Measurements from ENCODE around the gene SULT6B1. TPM values are rescaled to one million over a fixed set of nuclear protein-coding genes. Genes with fewer than 3 reads are reported as not detected.
A peak's percentile ranks its signal among the peaks of the same experiment; 100 is the strongest.

SULT6B1 gene
- total and polyA plus RNA-seq, 2 donors (not counting 3 experiments of a cell fraction or from before 2014, with no cell fraction given), result not detected

DNA sequence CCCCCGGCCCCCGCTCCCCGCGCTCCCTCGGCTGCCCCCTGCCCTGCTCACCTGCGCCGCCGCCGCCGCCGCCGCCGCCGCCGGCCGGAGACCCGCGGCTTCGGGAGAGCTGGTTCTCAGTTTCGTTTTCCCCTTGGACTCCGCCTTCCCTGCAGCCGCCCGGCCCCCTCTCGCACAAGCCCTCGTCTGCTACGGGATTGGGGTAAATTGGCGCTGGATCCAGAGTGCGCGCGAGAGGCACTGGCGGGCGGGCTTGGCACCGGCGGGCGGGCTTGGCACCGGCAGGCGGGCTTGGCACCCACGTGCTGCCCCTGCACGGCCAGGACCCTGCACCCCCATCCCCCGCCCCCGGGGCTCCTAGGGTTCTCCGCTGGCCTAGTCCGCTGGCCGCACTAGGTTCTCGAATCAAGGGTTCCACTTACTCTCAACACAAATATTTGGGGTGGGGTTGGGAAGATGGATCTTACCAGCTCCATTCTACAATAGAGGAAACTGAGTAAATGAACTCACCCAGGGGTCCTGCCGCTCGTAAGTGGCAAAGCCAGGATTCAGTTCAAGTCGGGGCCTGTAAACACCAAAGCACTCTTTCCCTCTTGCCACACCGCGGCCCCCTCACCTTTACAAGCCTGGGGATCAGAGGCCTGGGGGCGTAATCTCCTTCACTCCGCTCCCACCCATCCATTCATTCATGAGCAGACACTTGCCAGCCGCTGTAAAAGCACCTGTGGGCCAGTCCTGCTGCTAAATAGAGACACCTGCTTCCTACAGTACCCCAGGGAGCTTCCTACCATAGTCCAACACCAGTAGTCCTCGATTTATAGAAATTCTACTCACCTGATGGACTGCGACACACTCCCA lies 31.4 kb downstream of the SULT6B1 start, which contains the start of gene EIF2AK2:
Gene EIF2AK2, minus strand, starts transcription at position 124 of the 858 bp plus-strand sequence. CDS start 9,174 bp downstream, outside the sequence.
- FAIRE-seq, result peak; percentile 93
- peak; percentile 87 for DNase-seq (ENCODE audit: low read depth, low spot score)
- peak within 1 kb of the TSS; percentile 56 to 87 (median 84) for H3K4me3 ChIP-seq (replicated peaks in 1 of 3; ENCODE audit: insufficient read depth in 1 of 3, low read depth in 1 of 3, low read length in 3 of 3)
- TF ChIP-seq POLR2AphosphoS5 (IDR thresholded peaks at IDR 0.05; ENCODE audit: insufficient read depth, low read depth, low read length) (peak; percentile 51), EZH2 (IDR thresholded peaks at IDR 0.05; ENCODE audit: borderline replicate concordance, low read depth, low read length, severe bottlenecking) (no peak)
- H3K9me1 ChIP-seq (replicated peaks; ENCODE audit: control insufficient read depth, extremely low read depth, insufficient read depth, low read length), result no peaks in the 10 kb centered on the region
- H3K79me2 ChIP-seq (ENCODE audit: control insufficient read depth, insufficient read depth, low read length), result peaks cover 36% of the 10 kb centered on the region
- H3K9ac ChIP-seq (replicated peaks; ENCODE audit: extremely low read depth, insufficient read depth, low read length), result peak within 1 kb of the TSS; percentile 90
- H2AFZ ChIP-seq (ENCODE audit: low read depth, low read length), result peak within 1 kb of the TSS; percentile 83
- intact Hi-C loops (cut with micrococcal nuclease), result loop anchor here (2.0 kb wide), 1 partner anchor 40 kb away; the partner anchor contains the start of gene CEBPZOS
- CTCF ChIA-PET, result interaction anchor here (0.9 to 1.8 kb wide), 6 partner anchors 11 to 720 kb away, joined by 3 to 8 read pairs (median 3); no protein-coding TSS in a partner anchor
- peak within 1 kb of the TSS; percentile 95 for H3K4me2 ChIP-seq (ENCODE audit: insufficient read depth, low read length)
- dilution Hi-C loops (cut with MboI; ENCODE audit: extremely low pct_ligation_motif_present, low sequenced_read_pairs), result no loop called here
- no peaks in the 10 kb centered on the region for H4K20me1 ChIP-seq (replicated peaks; ENCODE audit: control insufficient read depth, extremely low read depth, insufficient read depth, low read length)
- H3K9me3 ChIP-seq (replicated peaks; ENCODE audit: control insufficient read depth, insufficient read depth, low read length), result no peaks in the 10 kb centered on the region
- no peaks in the 10 kb centered on the region for H3K27me3 ChIP-seq (ENCODE audit: control insufficient read depth in 2 of 2, insufficient read depth in 2 of 2, low read length in 2 of 2)
- BruUV-seq (replicated peaks), result TSS peak; percentile 80
- POLR2A ChIA-PET, result no interaction called here
- peak within 1 kb of the TSS; percentile 59 for H3K27ac ChIP-seq (ENCODE audit: insufficient read depth, low read depth, low read length)
- peaks cover 23% of the 10 kb centered on the region for H3K4me1 ChIP-seq (ENCODE audit: control insufficient read depth, extremely low read depth, insufficient read depth, low read length)
- H3K36me3 ChIP-seq (ENCODE audit: control insufficient read depth in 2 of 2, extremely low read depth in 1 of 2, insufficient read depth in 2 of 2, low read length in 2 of 2), result no peaks in the 10 kb centered on the region

DNA sequence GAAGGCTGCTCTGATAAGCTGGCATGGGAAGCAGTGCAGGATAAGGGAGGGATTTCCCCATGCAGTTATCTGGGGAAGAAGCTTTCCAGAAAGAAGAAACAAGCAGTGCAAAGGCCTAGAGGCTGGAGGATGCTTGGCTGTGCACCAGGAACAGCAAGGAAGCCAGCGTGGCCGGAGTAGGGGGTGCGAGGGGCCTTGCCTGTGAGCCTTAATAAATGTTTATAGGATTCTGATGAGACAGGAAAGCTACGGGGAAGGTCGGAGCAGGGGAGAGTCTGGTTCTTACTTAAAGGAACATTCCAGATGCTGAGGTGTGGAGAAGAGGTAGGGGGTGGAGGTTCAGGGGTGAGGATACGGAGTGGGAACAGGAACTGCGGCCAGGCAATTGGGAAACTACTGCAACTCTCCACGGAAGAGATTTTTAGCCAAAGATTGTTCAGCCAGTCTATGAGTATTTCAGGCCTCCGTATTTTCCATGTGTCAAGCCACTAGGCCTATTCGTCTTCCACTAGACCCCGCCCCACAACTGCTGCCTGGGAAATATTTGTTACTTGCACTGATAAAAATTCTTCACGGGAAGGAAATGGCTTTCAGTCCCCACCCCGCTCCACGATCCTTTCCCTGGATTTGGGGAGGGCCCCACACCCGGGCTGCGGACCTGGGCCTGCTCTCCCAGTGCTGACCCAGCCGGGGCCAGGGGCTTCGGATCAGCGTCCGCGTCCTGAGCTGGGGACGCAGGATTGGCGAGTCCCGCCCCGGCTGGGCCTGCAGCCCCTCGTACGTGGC lies 32.2 kb downstream of the SULT6B1 start:
- Histone ChIP-seq H3K27ac (ENCODE audit: insufficient read depth, low read depth, low read length) (peak overlapping the region; percentile 42), H4K20me1 (replicated peaks; ENCODE audit: control insufficient read depth, extremely low read depth, insufficient read depth, low read length) (no peaks in the 10 kb centered on the region), H3K4me2 (ENCODE audit: insufficient read depth, low read length) (peak overlapping the region; percentile 95), H2AFZ (ENCODE audit: low read depth, low read length) (peak overlapping the region; percentile 80), H3K9me3 (replicated peaks; ENCODE audit: control insufficient read depth, insufficient read depth, low read length) (no peaks in the 10 kb centered on the region), H3K4me3 (replicated peaks in 1 of 3; ENCODE audit: insufficient read depth in 1 of 3, low read depth in 1 of 3, low read length in 3 of 3) (peak overlapping the region; percentile 56 to 87 (median 84)), H3K79me2 (ENCODE audit: control insufficient read depth, insufficient read depth, low read length) (peaks cover 44% of the 10 kb centered on the region), H3K9me1 (replicated peaks; ENCODE audit: control insufficient read depth, extremely low read depth, insufficient read depth, low read length) (no peaks in the 10 kb centered on the region), H3K9ac (replicated peaks; ENCODE audit: extremely low read depth, insufficient read depth, low read length) (peak overlapping the region; percentile 90), H3K4me1 (ENCODE audit: control insufficient read depth, extremely low read depth, insufficient read depth, low read length) (peaks cover 25% of the 10 kb centered on the region), H3K36me3 (ENCODE audit: control insufficient read depth in 2 of 2, extremely low read depth in 1 of 2, insufficient read depth in 2 of 2, low read length in 2 of 2) (no peaks in the 10 kb centered on the region), H3K27me3 (ENCODE audit: control insufficient read depth in 2 of 2, insufficient read depth in 2 of 2, low read length in 2 of 2) (no peaks in the 10 kb centered on the region)
- dilution Hi-C loops (cut with MboI; ENCODE audit: extremely low pct_ligation_motif_present, low sequenced_read_pairs), result no loop called here
- DNase-seq (ENCODE audit: low read depth, low spot score), result peak; percentile 70
- CTCF ChIA-PET, result interaction anchor here (0.9 to 1.8 kb wide), 5 partner anchors 13 to 721 kb away, joined by 3 to 8 read pairs (median 3); no protein-coding TSS in a partner anchor
- BruUV-seq (replicated peaks), result no TSS peak
- intact Hi-C loops (cut with micrococcal nuclease), result loop anchor here (2.0 kb wide), 1 partner anchor 41 kb away; the partner anchor contains the start of gene CEBPZOS
- POLR2A ChIA-PET, result interaction anchor here (0.7 kb wide), 1 partner anchor 113 kb away, joined by 4 read pairs; no protein-coding TSS in a partner anchor
- TF ChIP-seq FOS (IDR thresholded peaks at IDR 0.05; ENCODE audit: borderline replicate concordance, insufficient read depth, low read length), result no peak
- TF ChIP-seq, protein P1, sequence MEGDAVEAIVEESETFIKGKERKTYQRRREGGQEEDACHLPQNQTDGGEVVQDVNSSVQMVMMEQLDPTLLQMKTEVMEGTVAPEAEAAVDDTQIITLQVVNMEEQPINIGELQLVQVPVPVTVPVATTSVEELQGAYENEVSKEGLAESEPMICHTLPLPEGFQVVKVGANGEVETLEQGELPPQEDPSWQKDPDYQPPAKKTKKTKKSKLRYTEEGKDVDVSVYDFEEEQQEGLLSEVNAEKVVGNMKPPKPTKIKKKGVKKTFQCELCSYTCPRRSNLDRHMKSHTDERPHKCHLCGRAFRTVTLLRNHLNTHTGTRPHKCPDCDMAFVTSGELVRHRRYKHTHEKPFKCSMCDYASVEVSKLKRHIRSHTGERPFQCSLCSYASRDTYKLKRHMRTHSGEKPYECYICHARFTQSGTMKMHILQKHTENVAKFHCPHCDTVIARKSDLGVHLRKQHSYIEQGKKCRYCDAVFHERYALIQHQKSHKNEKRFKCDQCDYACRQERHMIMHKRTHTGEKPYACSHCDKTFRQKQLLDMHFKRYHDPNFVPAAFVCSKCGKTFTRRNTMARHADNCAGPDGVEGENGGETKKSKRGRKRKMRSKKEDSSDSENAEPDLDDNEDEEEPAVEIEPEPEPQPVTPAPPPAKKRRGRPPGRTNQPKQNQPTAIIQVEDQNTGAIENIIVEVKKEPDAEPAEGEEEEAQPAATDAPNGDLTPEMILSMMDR (IDR thresholded peaks at IDR 0.05; ENCODE audit: extremely low read depth in 1 of 2, insufficient read depth in 1 of 2, low read depth in 1 of 2, low read length in 2 of 2), result no peak
- TF ChIP-seq POLR2A (IDR thresholded peaks at IDR 0.05; ENCODE audit: low read depth, low read length), result no peak
- no peak for TF ChIP-seq GATA2 (IDR thresholded peaks at IDR 0.05; ENCODE audit: insufficient read depth, insufficient read length, low read depth, low read length)
- TF ChIP-seq POLR2AphosphoS5 (IDR thresholded peaks at IDR 0.05; ENCODE audit: insufficient read depth, low read depth, low read length), result no peak
- TF ChIP-seq, protein P2, sequence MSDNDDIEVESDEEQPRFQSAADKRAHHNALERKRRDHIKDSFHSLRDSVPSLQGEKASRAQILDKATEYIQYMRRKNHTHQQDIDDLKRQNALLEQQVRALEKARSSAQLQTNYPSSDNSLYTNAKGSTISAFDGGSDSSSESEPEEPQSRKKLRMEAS (IDR thresholded peaks at IDR 0.05; ENCODE audit: insufficient read depth, insufficient read length), result no peak
- TF ChIP-seq EZH2 (IDR thresholded peaks at IDR 0.05; ENCODE audit: borderline replicate concordance, low read depth, low read length, severe bottlenecking), result no peak
- no peak for TF ChIP-seq MYC (IDR thresholded peaks at IDR 0.05; ENCODE audit: low read depth, low read length)
- no peak for TF ChIP-seq JUN (IDR thresholded peaks at IDR 0.05; ENCODE audit: borderline replicate concordance, insufficient read depth, insufficient read length, low read depth)
- no peak for FAIRE-seq
